HG02642 (cell line): ENCODE measurements around the gene TTLL4.
"Not testable (repeated sequence)": the region's sequence is repeated elsewhere in the genome, so short reads cannot be mapped to it uniquely, and the experiment has no call there.

Source experiments
- ATAC-seq: cut with Tn5 transposase; IDR thresholded peaks from one replicate; pipeline ENCODE4 v1.9.1; 2021; ENCODE audit warnings: mild to moderate bottlenecking; ENCODE audit not compliant: unreplicated experiment, poor library complexity

TTLL4 gene

GRCh38 chr2:218734190-218734975, 23.7 kb downstream of the TTLL4 start:
- no peak for ATAC-seq

DNA sequence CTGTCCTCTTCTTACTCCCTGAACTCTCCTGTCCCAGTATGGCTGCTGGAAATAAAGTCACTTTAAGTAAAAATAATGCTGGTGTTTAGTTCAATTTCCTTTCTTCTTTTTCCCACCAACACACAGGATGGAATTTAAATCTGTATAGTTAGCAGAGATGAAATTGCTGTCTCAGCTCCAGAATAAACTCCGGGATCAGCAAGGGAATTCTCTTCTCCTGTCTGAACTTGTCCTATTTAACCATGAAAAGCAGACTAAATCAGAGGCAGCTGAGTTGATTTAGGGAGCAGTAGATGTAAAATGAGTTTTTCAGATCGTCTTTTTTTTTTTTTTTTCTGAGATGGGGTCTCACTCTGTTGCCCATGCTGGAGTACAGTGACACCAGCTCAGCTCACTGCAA, 25.9 kb downstream of the TTLL4 start:
- no peak for ATAC-seq

- no peak for ATAC-seq
These were observed 32.4 kb downstream of the TTLL4 start for GRCh38 chr2:218743068-218743467.

GRCh38 chr2:218744615-218745014, 34.0 kb downstream of the TTLL4 start:
- no peak for ATAC-seq

GRCh38 chr2:218745160-218745558, 34.5 kb downstream of the TTLL4 start:
- no peak for ATAC-seq

DNA sequence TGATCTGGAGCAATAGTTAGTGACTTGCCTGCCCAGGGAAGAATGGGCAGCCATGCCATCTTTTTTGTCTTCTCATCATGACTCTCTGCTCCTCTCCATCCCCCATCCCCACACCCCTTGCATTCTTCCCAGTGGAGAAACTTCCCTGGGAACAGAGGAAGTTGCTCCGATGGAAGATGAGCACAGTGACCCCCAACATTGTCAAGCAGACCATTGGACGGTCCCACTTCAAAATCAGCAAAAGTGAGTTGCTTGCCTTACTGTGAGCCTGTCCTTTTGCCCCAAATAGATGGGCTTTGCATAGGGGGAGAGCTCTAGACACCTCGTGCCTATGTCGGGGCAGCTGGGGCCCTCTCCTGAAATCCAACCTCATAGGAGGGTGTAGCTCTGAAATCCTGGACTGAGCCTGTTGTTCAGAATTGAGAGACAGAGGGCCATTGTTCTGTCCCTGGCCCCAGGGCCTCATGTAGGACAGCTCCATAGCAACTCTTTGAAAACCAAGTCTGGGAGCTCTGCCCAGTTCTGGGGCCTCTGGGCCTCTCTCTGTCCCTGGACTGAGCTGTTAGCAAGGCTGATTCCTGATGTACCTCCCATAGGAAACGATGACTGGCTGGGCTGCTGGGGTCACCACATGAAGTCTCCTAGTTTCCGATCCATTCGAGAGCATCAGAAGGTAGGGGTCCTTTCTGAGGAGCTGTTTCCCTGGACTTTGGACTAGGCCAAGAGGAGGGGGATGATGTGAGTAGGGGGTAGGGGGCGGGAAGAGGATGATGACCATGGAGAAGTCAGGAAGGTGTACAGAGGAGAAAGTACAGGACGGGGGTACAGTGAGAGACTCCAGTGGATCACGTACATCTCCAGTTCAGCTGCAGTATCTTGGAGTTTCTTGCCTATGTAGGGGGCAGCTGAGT, 35.2 kb downstream of the TTLL4 start:
- ATAC-seq, result no peak

DNA sequence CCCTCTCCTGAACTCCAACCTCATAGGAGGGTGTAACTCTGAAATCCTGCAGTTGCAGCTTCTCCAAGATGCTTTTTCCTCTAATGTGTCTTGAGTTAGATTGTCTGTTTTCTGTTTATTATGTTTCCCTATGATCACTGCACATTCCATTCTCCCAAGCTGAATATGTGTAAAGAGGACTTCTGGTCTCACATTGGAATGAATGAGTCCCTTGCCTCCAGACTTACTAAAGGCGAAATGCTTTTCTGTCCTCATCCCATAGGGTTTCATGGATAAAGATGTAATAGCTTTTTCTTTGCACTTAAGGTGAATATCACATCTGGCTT, 35.8 kb downstream of the TTLL4 start:
- no peak for ATAC-seq

- ATAC-seq, result no peak
These were observed 36.3 kb downstream of the TTLL4 start for GRCh38 chr2:218746960-218747359.

GRCh38 chr2:218748741-218749441, 38.3 kb downstream of the TTLL4 start:
- ATAC-seq, result no peak

GRCh38 chr2:218754201-218754600, 43.6 kb downstream of the TTLL4 start:
- ATAC-seq, result no peak

- ATAC-seq, result no peak
These were observed 44.1 kb downstream of the TTLL4 start for GRCh38 chr2:218754781-218755180.

DNA sequence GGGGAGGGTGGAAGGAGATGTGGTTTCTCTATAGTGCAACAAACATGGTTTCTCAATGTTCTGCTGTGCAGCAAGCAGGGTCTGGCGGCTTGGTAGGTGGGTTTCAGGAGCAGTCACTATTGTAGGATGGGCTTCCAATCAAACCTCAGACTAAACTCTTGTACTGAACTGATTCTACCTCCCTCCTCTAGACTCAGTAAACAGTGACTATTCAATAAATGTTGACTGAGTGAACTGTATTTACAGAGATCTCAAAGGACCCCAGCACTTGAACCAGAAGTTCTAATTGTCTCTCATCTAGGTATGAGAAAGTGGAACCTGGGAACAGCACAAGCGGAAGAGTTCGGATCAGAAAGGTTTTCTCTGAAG, 44.5 kb downstream of the TTLL4 start:
- no peak for ATAC-seq

- ATAC-seq, result no peak
These were observed 45.2 kb downstream of the TTLL4 start for GRCh38 chr2:218755567-218756404.

- ATAC-seq, result no peak
These were observed 46.2 kb downstream of the TTLL4 start for GRCh38 chr2:218756599-218757377.

DNA sequence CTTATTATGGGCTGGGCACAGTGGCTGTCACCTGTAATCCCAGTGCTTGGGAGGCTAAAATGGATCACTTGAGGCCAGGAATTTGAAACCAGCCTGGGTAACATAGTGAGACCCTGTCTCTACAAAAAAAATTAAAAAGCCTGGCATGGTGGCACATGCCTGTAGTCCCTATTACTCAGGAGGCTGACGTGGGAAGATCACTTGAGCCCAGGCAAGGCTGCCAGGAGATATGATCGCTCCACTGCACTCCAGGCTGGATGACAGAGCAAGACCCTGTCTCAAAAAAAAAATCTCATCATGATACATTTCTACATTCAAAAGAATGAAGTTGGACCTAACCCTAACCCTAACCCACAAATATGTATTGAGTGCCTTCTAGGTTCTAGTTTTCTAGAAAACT, 51.2 kb downstream of the TTLL4 start:
- no peak for ATAC-seq

DNA sequence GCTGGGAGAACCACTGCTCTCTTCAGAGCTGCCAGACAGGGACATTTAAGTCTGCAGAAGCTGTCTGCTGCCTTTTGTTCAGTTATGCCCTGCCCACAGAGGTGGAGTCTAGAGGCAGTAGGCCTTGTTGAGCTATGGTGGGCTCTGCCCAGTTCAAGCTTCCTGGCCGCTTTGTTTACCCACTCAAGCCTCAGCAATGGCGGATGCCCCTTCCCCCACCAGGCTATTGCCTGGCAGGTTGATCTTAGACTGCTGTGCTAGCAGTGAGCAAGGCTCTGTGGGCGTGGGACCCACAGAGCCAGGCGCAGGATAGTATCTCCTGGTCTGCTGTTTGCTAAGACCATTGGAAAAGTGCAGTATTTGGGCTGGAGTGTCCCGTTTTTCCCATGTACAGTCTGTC, 62.1 kb downstream of the TTLL4 start:
- not testable (repeated sequence) for ATAC-seq

DNA sequence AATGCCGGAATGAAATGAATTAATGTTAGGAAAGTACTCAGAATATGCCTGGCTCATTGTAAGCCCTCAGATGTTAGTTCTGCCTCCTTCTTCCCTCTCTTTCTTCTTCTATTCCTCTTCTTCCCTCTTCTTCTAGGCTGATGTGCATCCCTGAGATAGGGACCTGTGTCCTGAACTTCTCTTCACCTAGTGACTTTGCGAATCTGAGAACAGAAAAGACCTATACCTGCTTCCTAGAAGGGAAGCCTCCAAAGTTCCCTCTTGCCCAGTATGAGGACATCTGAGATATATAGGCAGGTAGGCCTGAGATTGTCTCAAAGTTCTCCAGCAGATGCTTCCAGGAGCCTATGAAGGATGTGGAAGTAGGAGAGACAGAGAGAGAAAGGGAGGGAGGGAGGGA, 63.2 kb downstream of the TTLL4 start:
- no peak for ATAC-seq

DNA sequence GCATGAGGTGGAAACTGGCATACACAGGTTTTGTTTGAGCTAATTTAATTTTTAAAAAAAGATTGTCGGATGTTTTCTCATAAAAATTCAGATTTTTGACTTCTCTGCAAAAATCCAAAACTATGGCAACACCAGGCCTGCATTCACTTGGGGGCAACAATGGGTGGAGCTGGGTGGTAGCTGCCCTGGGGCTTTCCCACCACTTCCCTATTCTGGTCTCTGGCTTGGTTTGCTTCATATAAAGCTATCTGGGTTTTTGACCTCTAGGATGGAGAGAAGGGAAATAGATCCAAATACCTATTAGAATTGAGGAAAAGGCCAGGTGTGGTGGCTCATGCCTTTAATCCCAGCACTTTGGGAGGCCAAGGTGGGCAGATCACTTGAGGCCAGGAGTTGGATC, 65.9 kb downstream of the TTLL4 start:
- ATAC-seq, result no peak

DNA sequence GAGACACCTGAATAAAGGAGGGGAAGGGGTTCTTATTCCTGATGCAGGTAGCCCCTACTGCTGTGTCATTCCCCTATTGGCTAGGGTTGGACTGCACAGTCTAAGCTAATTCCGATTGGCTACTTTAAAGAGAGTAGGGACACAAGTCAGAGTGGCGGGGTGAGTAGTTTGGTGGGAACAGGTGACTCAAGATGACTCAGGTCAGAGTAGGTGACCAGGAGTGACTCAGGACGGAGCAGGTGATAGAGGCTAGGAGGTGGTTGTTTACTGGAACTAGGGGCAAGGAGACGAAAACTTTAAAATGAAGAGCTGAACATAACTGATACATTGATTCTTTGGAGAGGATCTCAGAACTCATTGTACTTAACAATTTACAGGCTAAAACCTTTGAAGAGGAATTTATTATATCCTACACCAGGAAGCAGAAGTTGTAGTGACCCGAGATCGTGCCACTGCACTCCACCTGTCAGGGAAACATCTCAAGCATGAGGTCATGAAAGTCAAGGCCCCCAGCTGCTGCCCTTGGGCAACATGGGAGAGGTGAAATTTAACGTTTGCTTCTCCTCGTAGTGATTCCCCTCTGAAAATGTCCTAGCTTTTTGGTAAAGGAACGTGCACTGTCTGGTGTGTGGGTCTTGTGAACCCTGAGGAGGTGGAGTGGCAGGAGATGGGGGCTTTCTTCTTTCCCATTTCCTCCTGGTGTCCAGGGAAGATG, 66.8 kb downstream of the TTLL4 start:
- ATAC-seq, result no peak
